Ascending aorta (tissue), 2 donors: ENCODE data around the gene DTNA. TPM values are rescaled to one million over a fixed set of nuclear protein-coding genes. Genes with fewer than 3 reads are reported as not detected.

ENCODE experiments used
- DNase-seq, 2 donors: peaks; one replicate each; pipeline ENCODE4 v3.0.0-alpha.2; 2019; ENCODE audit warnings: low spot score in 2 of 2
- H3K27ac ChIP-seq, 2 donors: fragments of 200-600 bp; sonication (generic); one replicate each; pipeline ENCODE4 v1.5.1; 2016 to 2017; ENCODE audit warnings: mild to moderate bottlenecking in 1 of 2
- H3K27me3 ChIP-seq: fragments of 200-600 bp; sonication (generic); one replicate; pipeline ENCODE4 v1.5.1; 2017
- H3K36me3 ChIP-seq, 2 donors: fragments of 200-600 bp; sonication (generic); one replicate each; pipeline ENCODE4 v1.5.1; 2016
- H3K4me1 ChIP-seq, 2 donors: fragments of 200-600 bp; sonication (generic); one replicate each; pipeline ENCODE4 v1.5.1; 2016 to 2017; ENCODE audit warnings: mild to moderate bottlenecking in 1 of 2
- H3K4me3 ChIP-seq, 2 donors: fragments of 200-600 bp; sonication (generic); one replicate each; pipeline ENCODE4 v1.5.1; 2016 to 2017; ENCODE audit warnings: mild to moderate bottlenecking in 1 of 2
- H3K9me3 ChIP-seq, 2 donors: fragments of 200-600 bp; sonication (generic); one replicate each; pipeline ENCODE4 v1.5.1; 2016
- intact Hi-C: fragments of 100-400 bp; cut with DNase I; formaldehyde crosslinking; loops from one replicate; pipeline ENCODE4 v1.15.1; 2023
- total RNA-seq: library from RNA; depleted of rRNA; stranded (reverse); fragments of >200 nt; gene quantifications from one replicate; pipeline ENCODE4 v1.1.0, GENCODE V29; 2016
- TF ChIP-seq, protein P1 (sequence below), 3 experiments: fragments of 200-600 bp in 2 of 3; fragments of 450-650 bp in 1 of 3; sonication (generic) in 2 of 3; IDR thresholded peaks; one replicate each; pipeline ENCODE4 v1.5.1; 2016 to 2019; ENCODE audit warnings: antibody characterized with exemption in 3 of 3, mild to moderate bottlenecking in 1 of 3, moderate library complexity in 1 of 3

DTNA gene
- total RNA-seq, 1 donor from 2014 or later = 7.3 TPM

DNA sequence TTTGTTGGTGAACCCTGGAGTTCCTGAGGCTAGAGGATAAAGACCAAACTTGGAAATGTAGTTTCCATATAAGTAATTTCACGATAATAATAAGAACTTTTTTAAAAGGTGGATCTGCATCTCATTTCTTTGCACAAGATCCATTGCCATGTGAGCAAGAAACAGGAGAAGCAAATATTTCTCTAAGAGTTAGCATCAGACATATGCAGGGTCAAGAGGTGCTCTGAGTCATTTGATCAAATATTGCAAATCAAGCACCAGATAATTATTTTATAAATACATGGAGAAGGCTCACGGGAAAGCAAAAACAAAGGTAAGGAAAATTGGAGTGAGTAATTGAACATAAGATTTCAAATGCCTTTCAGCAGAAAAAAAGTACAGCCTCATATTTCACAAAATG lies 118.0 kb downstream of the DTNA start:
- TF ChIP-seq, protein P1, sequence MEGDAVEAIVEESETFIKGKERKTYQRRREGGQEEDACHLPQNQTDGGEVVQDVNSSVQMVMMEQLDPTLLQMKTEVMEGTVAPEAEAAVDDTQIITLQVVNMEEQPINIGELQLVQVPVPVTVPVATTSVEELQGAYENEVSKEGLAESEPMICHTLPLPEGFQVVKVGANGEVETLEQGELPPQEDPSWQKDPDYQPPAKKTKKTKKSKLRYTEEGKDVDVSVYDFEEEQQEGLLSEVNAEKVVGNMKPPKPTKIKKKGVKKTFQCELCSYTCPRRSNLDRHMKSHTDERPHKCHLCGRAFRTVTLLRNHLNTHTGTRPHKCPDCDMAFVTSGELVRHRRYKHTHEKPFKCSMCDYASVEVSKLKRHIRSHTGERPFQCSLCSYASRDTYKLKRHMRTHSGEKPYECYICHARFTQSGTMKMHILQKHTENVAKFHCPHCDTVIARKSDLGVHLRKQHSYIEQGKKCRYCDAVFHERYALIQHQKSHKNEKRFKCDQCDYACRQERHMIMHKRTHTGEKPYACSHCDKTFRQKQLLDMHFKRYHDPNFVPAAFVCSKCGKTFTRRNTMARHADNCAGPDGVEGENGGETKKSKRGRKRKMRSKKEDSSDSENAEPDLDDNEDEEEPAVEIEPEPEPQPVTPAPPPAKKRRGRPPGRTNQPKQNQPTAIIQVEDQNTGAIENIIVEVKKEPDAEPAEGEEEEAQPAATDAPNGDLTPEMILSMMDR (IDR thresholded peaks at IDR 0.05) = no peak
- no peaks in the 10 kb centered on the region for H3K27me3 ChIP-seq
- H3K4me3 ChIP-seq = no peak overlapping the region
- peaks cover 0 to under 1% of the 10 kb centered on the region in 2 donors for H3K4me1 ChIP-seq
- H3K36me3 ChIP-seq = peaks cover 4 to 17% of the 10 kb centered on the region in 2 donors
- no peaks in the 10 kb centered on the region for H3K9me3 ChIP-seq
- intact Hi-C loops = no loop called here
- H3K27ac ChIP-seq = no peak overlapping the region
- DNase-seq = no peak

DNA sequence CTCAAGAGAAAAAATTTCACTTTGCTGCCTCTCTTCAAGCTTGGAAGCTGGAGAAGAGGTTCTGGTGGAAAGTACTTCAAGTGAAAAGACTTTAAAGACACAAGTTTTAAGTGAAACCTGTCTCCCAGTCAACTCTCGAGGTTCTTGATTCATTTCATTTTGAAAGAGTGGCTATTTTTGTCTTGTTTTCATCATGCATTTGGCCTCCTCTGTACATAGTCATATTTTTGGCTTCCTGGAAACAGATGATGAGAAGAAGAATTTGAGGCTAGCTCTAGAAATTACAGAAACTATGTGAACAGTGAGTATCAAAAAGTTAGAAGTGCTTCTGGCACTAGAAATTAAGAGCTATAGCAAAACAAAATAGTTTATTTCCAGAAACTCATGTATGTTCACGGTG lies 124.8 kb downstream of the DTNA start:
- H3K36me3 ChIP-seq = no peaks in the 10 kb centered on the region
- H3K4me1 ChIP-seq = peaks cover 0 to 29% of the 10 kb centered on the region in 2 donors
- no peaks in the 10 kb centered on the region for H3K9me3 ChIP-seq
- H3K27ac ChIP-seq = peak overlapping the region; percentile 78 to 88
- TF ChIP-seq, protein P1 (IDR thresholded peaks at IDR 0.05) = no peak
- no peak for DNase-seq
- no peaks in the 10 kb centered on the region for H3K27me3 ChIP-seq
- H3K4me3 ChIP-seq = peak overlapping the region in 1 of 2 donors; percentile 23
- intact Hi-C loops = loop anchor here (1.0 to 5.0 kb wide), 2 partner anchors 207 to 242 kb away; partner anchors contain the start of gene MAPRE2

DNA sequence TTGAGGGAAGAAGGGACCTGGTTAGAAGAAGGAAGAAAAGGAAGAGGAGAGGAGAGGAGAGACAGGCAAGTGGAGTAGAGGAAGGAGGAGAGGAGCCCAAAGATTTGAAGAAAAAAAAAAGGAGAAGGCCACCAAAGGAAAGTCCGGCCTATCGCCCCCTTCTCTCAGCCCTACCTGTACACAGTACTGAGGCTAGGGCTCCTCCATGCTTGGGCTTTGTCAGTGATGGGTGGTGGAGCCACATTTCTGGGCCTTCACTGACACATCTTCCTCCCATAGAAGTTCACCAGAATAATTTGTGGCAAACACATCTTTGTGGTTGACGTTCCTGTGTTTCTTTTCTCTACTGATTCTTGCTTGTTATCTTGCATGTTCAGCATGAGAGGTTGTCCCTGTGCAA lies 125.4 kb downstream of the DTNA start:
- no peak for DNase-seq
- Histone ChIP-seq H3K9me3 (no peaks in the 10 kb centered on the region), H3K27ac (peak overlapping the region; percentile 78 to 88), H3K27me3 (no peaks in the 10 kb centered on the region), H3K4me1 (peaks cover 0 to 29% of the 10 kb centered on the region in 2 donors), H3K4me3 (no peak overlapping the region), H3K36me3 (no peaks in the 10 kb centered on the region)
- intact Hi-C loops = loop anchor here (1.0 to 5.0 kb wide), 2 partner anchors 207 to 242 kb away; partner anchors contain the start of gene MAPRE2
- TF ChIP-seq, protein P1 (IDR thresholded peaks at IDR 0.05) = no peak

DNA sequence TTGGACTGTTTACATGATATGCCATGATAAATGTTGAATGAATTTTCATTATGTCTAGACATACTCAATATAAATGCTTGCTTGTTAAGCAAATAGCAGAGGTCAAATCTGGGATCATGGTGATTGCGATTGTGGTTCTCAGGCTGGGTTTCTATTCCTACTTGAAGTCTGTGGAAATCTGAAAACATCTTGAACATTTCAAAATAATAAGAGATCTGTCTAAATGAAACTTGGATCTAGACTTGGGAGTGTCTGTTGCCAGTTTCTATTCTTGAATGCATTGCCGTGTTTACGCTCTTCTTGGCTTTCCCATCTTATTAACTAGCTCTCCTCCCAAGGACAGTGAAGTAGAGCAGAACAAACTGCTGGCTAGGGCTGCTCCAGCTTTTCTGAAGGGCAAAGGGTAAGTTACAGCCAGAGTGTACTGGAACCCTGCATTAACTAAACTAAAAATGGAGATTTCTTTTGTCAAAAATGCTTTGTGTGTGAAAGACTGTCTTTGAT lies 127.7 kb downstream of the DTNA start:
- intact Hi-C loops = loop anchor here (2.0 to 5.0 kb wide), 2 partner anchors 43 to 204 kb away; partner anchors contain the start of gene MAPRE2
- no peaks in the 10 kb centered on the region for H3K27me3 ChIP-seq
- no peaks in the 10 kb centered on the region for H3K36me3 ChIP-seq
- peak overlapping the region in 1 of 2 donors; percentile 43 for H3K4me3 ChIP-seq
- peak overlapping the region; percentile 77 to 85 for H3K27ac ChIP-seq
- no peak for DNase-seq
- TF ChIP-seq, protein P1 (IDR thresholded peaks at IDR 0.05) = no peak
- H3K4me1 ChIP-seq = peaks cover 0 to 29% of the 10 kb centered on the region in 2 donors
- no peaks in the 10 kb centered on the region for H3K9me3 ChIP-seq

DNA sequence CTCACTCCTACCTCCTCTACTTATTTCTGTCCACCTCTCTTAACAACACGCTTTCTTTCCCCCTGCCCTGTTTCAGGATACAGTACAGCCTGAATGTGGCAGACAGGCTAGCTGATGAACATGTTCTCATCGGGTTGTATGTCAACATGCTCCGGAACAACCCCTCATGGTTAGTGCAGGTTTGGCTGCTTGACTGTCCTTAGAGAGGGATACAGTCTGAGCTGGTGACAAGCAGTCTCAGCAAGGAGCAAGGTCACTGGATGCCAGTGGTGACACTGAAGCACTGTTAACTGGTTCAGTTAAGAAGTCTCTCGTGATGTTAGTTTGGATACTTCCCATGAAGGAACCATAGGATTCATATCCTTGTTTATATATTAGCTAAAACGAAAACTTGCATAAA lies 128.6 kb downstream of the DTNA start:
- no peaks in the 10 kb centered on the region for H3K9me3 ChIP-seq
- no peaks in the 10 kb centered on the region for H3K27me3 ChIP-seq
- H3K4me1 ChIP-seq = peaks cover 0 to 25% of the 10 kb centered on the region in 2 donors
- no peak for DNase-seq
- TF ChIP-seq, protein P1 (IDR thresholded peaks at IDR 0.05) = no peak
- peak overlapping the region; percentile 77 to 85 for H3K27ac ChIP-seq
- no peak overlapping the region for H3K4me3 ChIP-seq
- intact Hi-C loops = loop anchor here (5.0 kb wide), 1 partner anchor 204 kb away; the partner anchor contains the start of gene MAPRE2
- H3K36me3 ChIP-seq = no peaks in the 10 kb centered on the region
